Liver (tissue), 9 donors: Measurements from ENCODE around the gene SH3BP2. TPM values are rescaled to one million over a fixed set of nuclear protein-coding genes. Genes with fewer than 3 reads are reported as not detected.

ENCODE experiments used
- DNase-seq: peaks from one replicate; pipeline ENCODE4 v3.0.0-alpha.2; 2017; ENCODE audit warnings: low spot score
- H3K27ac ChIP-seq, 2 donors: one replicate each; pipeline ENCODE4 v1.7.0; 2013; ENCODE audit warnings: inconsistent platforms in 2 of 2, low read length in 2 of 2, control low read depth in 1 of 2, low read depth in 1 of 2, mild to moderate bottlenecking in 1 of 2
- H3K27me3 ChIP-seq, 4 donors: one replicate each; pipeline versions ENCODE4 v1.6.1 to v1.7.0; 2013; ENCODE audit warnings: low read length in 3 of 4, inconsistent platforms in 1 of 4, mild to moderate bottlenecking in 1 of 4, moderate library complexity in 1 of 4; ENCODE audit not compliant: control insufficient read depth in 4 of 4, insufficient read depth in 4 of 4
- H3K36me3 ChIP-seq, 4 donors: one replicate each; pipeline versions ENCODE4 v1.6.1 to v1.7.0; 2013; ENCODE audit warnings: low read length in 3 of 4, mild to moderate bottlenecking in 3 of 4, low read depth in 1 of 4, moderate library complexity in 1 of 4; ENCODE audit not compliant: control insufficient read depth in 4 of 4, insufficient read depth in 3 of 4
- H3K4me1 ChIP-seq, 4 donors: one replicate each; pipeline versions ENCODE4 v1.6.1 to v1.7.0; 2013; ENCODE audit warnings: low read length in 3 of 4, mild to moderate bottlenecking in 3 of 4, moderate library complexity in 1 of 4; ENCODE audit not compliant: control insufficient read depth in 4 of 4, insufficient read depth in 4 of 4
- H3K4me3 ChIP-seq, 3 donors: one replicate each; pipeline versions ENCODE4 v1.6.1 to v1.7.0; 2013; ENCODE audit warnings: low read length in 3 of 3, control low read depth in 1 of 3, low read depth in 1 of 3, mild to moderate bottlenecking in 1 of 3
- H3K9ac ChIP-seq, 2 donors: one replicate each; pipeline ENCODE4 v1.7.0; 2013; ENCODE audit warnings: low read length in 2 of 2, mild to moderate bottlenecking in 2 of 2, moderate library complexity in 2 of 2, control low read depth in 1 of 2, low read depth in 1 of 2
- H3K9me3 ChIP-seq, 4 donors: one replicate each; pipeline versions ENCODE4 v1.6.1 to v1.7.0; 2013; ENCODE audit warnings: low read length in 3 of 4; ENCODE audit not compliant: control insufficient read depth in 4 of 4
- ATF3 ChIP-seq: IDR thresholded peaks from 2 replicates; pipeline ENCODE4 v1.6.1; 2016; ENCODE audit warnings: antibody characterized with exemption
- CTCF ChIP-seq: fragments of 150-350 bp; IDR thresholded peaks from 2 replicates; pipeline ENCODE4 v1.5.1; 2017; ENCODE audit warnings: improper control_type of control experiment, low read depth, low read length; ENCODE audit not compliant: missing input control
- EGR1 ChIP-seq, 2 donors: IDR thresholded peaks; 2 replicates each; pipeline ENCODE4 v1.6.1; 2016 to 2018; ENCODE audit warnings: antibody characterized with exemption in 2 of 2, low read depth in 2 of 2
- FOXA1 ChIP-seq: IDR thresholded peaks from 2 replicates; pipeline ENCODE4 v1.6.1; 2016; ENCODE audit warnings: antibody characterized with exemption
- FOXA2 ChIP-seq: IDR thresholded peaks from 2 replicates; pipeline ENCODE4 v1.6.1; 2016; ENCODE audit warnings: antibody characterized with exemption
- GABPA ChIP-seq, 2 donors: IDR thresholded peaks in 1 of 2; conservative IDR thresholded peaks in 1 of 2; 2 replicates each; pipeline ENCODE4 v1.6.1; 2016; ENCODE audit warnings: antibody characterized with exemption in 2 of 2, mild to moderate bottlenecking in 1 of 2, moderate library complexity in 1 of 2
- HNF4A ChIP-seq, 2 donors: conservative IDR thresholded peaks; 2 replicates each; pipeline ENCODE4 v1.6.1; 2016; ENCODE audit warnings: antibody characterized with exemption in 2 of 2, mild to moderate bottlenecking in 2 of 2
- HNF4G ChIP-seq: IDR thresholded peaks from 2 replicates; pipeline ENCODE4 v1.6.1; 2016; ENCODE audit warnings: antibody characterized with exemption
- JUND ChIP-seq, 2 donors: IDR thresholded peaks; 2 replicates each; pipeline ENCODE4 v1.6.1; 2016; ENCODE audit warnings: antibody characterized with exemption in 2 of 2
- MAX ChIP-seq: IDR thresholded peaks from 2 replicates; pipeline ENCODE4 v1.6.1; 2016; ENCODE audit warnings: antibody characterized with exemption
- NR2F2 ChIP-seq: IDR thresholded peaks from 2 replicates; pipeline ENCODE4 v1.6.1; 2016; ENCODE audit warnings: antibody characterized with exemption
- RAD21 ChIP-seq, 2 donors: IDR thresholded peaks; 2 replicates each; pipeline ENCODE4 v1.6.1; 2016; ENCODE audit warnings: antibody characterized with exemption in 2 of 2, mild to moderate bottlenecking in 2 of 2
- REST ChIP-seq: IDR thresholded peaks from 2 replicates; pipeline ENCODE4 v1.6.1; 2016; ENCODE audit warnings: antibody characterized with exemption, mild to moderate bottlenecking
- RXRA ChIP-seq, 2 donors: IDR thresholded peaks; 2 replicates each; pipeline ENCODE4 v1.6.1; 2017 to 2018; ENCODE audit warnings: antibody characterized with exemption in 2 of 2, mild to moderate bottlenecking in 1 of 2
- SP1 ChIP-seq: IDR thresholded peaks from 2 replicates; pipeline ENCODE4 v1.6.1; 2018; ENCODE audit warnings: antibody characterized with exemption, mild to moderate bottlenecking
- TAF1 ChIP-seq: conservative IDR thresholded peaks from 2 replicates; pipeline ENCODE4 v1.6.1; 2016; ENCODE audit warnings: antibody characterized with exemption, mild to moderate bottlenecking
- YY1 ChIP-seq: IDR thresholded peaks from 2 replicates; pipeline ENCODE4 v1.6.1; 2016; ENCODE audit warnings: antibody characterized with exemption, mild to moderate bottlenecking
- ZBTB33 ChIP-seq: IDR thresholded peaks from 2 replicates; pipeline ENCODE4 v1.6.1; 2016; ENCODE audit warnings: antibody characterized with exemption
- WGBS: extraction: QIAGEN DNeasy Blood & Tissue Kit; methylation state at CpG from one replicate; pipeline ENCODE4 v1.1.7; 2013; 5-methylcytosine and 5-hydroxymethylcytosine counted together
- polyA plus RNA-seq, 2 donors: library from polyadenylated mRNA; stranded (reverse) in 1 of 2; unstranded in 1 of 2; fragments of 200-250 nt in 1 of 2; fragments of >200 nt in 1 of 2; fragmentation: Nextera tagmentation in 1 of 2; extraction: Ambion mirVana in 1 of 2; gene quantifications; one replicate each; pipeline versions ENCODE4 v1.2.1 to v1.2.3, GENCODE V29; 2013 to 2015
- total RNA-seq, 2 donors: library from RNA; depleted of rRNA; stranded (reverse); fragments of >200 nt; gene quantifications; one replicate each; pipeline ENCODE4 v1.2.3, GENCODE V29; 2014
- donor health status: healthy.
- donor health status: healthy.
- donor health status: healthy.
- donor health status: healthy.
- donor health status: healthy.

SH3BP2 gene
- total and polyA plus RNA-seq, 4 donors: 17.9 to 80.2 (median 38.5) TPM

DNA sequence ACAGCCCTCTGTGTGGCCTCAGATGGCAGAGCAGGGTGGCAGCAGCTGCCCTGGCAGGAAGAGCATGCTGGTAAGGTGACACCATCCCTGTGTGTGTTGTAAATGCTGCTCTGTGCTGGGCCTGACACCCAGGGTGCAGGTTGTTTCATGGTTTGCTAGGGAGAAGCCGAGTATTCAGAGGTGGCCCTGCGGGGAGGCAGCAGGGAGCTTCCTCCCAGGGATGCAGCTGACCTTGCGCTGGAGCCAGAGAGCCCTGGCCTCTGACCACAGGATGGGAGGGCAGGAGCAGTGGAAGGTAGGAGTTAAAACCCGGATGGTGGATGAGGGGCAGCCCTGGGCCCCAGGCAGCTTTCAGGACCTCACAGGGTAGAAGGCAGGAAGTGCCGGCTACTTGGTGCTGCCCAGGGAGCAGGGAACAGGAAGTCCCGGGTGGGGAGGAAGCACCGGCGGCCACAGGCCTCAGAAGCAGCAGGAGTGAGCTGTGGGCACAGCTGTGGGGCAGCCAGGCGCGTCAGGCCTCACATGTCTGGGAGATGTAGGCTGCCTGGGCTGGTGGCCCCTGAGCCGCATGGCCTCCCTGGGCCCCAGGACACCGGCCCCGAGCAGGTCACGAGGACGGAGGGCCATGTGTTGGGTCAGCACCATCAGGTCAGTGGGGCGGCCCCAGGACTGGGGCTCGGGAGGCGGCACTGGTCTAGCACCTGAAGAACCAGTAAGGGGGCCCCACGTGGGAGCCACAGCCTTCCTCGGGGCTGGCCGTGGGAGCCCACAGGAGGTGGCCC is 19.1 kb downstream of the SH3BP2 start (continued):
- TF ChIP-seq ATF3: no peak

DNA sequence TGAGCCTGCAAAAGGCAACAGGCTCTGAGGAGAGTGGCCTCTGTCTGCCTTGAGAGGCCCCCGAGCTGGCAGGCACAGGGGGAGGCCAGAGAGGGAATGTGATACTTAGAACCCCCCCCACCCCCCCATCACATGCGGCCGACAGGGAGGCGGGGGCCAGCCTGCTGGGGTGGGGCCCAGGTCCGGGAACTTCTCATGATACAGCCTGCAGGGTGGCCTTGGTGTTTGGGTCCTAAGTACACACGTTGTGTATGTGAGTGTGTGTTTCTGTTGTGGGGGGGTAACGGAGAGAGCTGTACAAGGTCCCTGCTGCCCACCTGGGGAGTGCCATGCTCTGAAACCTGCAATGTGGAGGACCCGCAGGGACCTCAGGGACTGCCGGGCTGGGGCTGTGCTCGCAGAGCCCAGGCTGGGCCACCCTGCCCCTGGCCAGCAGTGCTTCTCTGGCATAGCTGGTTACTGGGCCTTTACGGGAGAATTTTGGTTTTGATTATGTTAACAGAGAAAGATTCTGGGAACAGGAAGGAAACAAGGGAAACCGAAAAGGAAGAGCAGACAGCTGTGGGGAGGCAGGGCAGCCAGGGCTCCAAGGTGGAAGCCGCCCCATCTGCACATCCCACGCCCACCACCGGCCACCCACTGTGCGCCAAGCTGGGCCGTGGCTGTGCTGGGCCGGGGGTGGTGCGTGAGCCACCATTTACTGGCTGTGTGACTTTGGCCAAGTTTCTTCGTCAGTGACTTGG is 19.9 kb downstream of the SH3BP2 start:
- no peak for TF ChIP-seq FOXA1
- TF ChIP-seq HNF4G: no peak
- no peak for TF ChIP-seq ZBTB33
- TF ChIP-seq HNF4A (conservative IDR thresholded peaks at IDR 0.05): no peak
- TF ChIP-seq FOXA2: no peak
- TF ChIP-seq YY1: no peak
- TF ChIP-seq REST: no peak
- TF ChIP-seq NR2F2: no peak
- no peak for TF ChIP-seq SP1
- no peak for TF ChIP-seq MAX
- no peak for TF ChIP-seq JUND (IDR thresholded peaks at IDR 0.05)
- TF ChIP-seq CTCF: no peak
- no peak for TF ChIP-seq ATF3
- TF ChIP-seq TAF1: no peak
- TF ChIP-seq RXRA (IDR thresholded peaks at IDR 0.05): no peak
- no peak for TF ChIP-seq EGR1 (IDR thresholded peaks at IDR 0.05; ENCODE audit: low read depth in 2 of 2)
- TF ChIP-seq GABPA (IDR thresholded peaks at IDR 0.05 in 1 of 2, conservative IDR thresholded peaks at IDR 0.05 in 1 of 2): no peak
- no peak for TF ChIP-seq RAD21 (IDR thresholded peaks at IDR 0.05)
- no peaks in the 10 kb centered on the region for H3K27me3 ChIP-seq
- WGBS: 63% methylated on average over 20 of the region's 20 CpGs
- DNase-seq: no peak
- H3K4me1 ChIP-seq: peaks cover 15 to 49% (median 32%) of the 10 kb centered on the region in 4 donors
- H3K27ac ChIP-seq: peak overlapping the region; percentile 67 to 72
- H3K9me3 ChIP-seq: no peaks in the 10 kb centered on the region
- H3K4me3 ChIP-seq: peak overlapping the region in 1 of 3 donors; percentile 34
- H3K9ac ChIP-seq: peak overlapping the region in 1 of 2 donors; percentile 50
- peaks cover 0 to 11% (median 4%) of the 10 kb centered on the region in 4 donors for H3K36me3 ChIP-seq
